Measurements from ENCODE around the gene LUC7L2. TPM values are rescaled to one million over a fixed set of nuclear protein-coding genes. Genes with fewer than 3 reads are reported as not detected.
"Not testable (repeated sequence)": the region's sequence is repeated elsewhere in the genome, so short reads cannot be mapped to it uniquely, and the experiment has no call there.

The LUC7L2 gene
- total RNA-seq, 1 experiment from 2014 or later, result 74.2 TPM

- POLR2A ChIA-PET, result no interaction called here
- CTCF ChIA-PET, result interaction anchor here (1.2 kb wide), 1 partner anchor 17 kb away, joined by 4 read pairs; no protein-coding TSS in a partner anchor
- H3K27ac Mint-ChIP-seq (ENCODE audit: unreplicated experiment), result no peak overlapping the region
- peaks cover 5% of the 10 kb centered on the region for H3K4me1 Mint-ChIP-seq (ENCODE audit: low read depth, unreplicated experiment)
- intact Hi-C loops (cut with micrococcal nuclease; ENCODE audit: unreplicated experiment), result no loop called here
- H3K9me3 Mint-ChIP-seq (ENCODE audit: unreplicated experiment), result no peaks in the 10 kb centered on the region
- no peaks in the 10 kb centered on the region for H3K9me3 ChIP-seq
- H3K4me1 ChIP-seq, result no peaks in the 10 kb centered on the region
- DNase-seq, result no peak
- H3K27me3 Mint-ChIP-seq (ENCODE audit: insufficient read depth, unreplicated experiment), result no peaks in the 10 kb centered on the region
- H3K36me3 Mint-ChIP-seq (ENCODE audit: insufficient read depth, unreplicated experiment), result no peaks in the 10 kb centered on the region
- BruUV-seq (replicated peaks), result no TSS peak
- no peaks in the 10 kb centered on the region for H3K36me3 ChIP-seq (ENCODE audit: control insufficient read depth, insufficient read depth, low read length)
- no peak overlapping the region for H3K4me3 ChIP-seq (ENCODE audit: low read depth, low read length)
- TF ChIP-seq, protein P1, sequence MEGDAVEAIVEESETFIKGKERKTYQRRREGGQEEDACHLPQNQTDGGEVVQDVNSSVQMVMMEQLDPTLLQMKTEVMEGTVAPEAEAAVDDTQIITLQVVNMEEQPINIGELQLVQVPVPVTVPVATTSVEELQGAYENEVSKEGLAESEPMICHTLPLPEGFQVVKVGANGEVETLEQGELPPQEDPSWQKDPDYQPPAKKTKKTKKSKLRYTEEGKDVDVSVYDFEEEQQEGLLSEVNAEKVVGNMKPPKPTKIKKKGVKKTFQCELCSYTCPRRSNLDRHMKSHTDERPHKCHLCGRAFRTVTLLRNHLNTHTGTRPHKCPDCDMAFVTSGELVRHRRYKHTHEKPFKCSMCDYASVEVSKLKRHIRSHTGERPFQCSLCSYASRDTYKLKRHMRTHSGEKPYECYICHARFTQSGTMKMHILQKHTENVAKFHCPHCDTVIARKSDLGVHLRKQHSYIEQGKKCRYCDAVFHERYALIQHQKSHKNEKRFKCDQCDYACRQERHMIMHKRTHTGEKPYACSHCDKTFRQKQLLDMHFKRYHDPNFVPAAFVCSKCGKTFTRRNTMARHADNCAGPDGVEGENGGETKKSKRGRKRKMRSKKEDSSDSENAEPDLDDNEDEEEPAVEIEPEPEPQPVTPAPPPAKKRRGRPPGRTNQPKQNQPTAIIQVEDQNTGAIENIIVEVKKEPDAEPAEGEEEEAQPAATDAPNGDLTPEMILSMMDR (IDR thresholded peaks at IDR 0.05; ENCODE audit: insufficient read depth in 1 of 2, low read depth in 1 of 2, low read length in 1 of 2, severe bottlenecking in 1 of 2, unreplicated experiment in 1 of 2), result no peak
- H3K4me3 Mint-ChIP-seq (ENCODE audit: unreplicated experiment), result no peak overlapping the region
- H3K27me3 ChIP-seq (replicated peaks; ENCODE audit: control insufficient read depth, insufficient read depth, low read length), result no peaks in the 10 kb centered on the region
Measured at GRCh38 chr7:139456511-139456910, 96.8 kb downstream of the LUC7L2 start.

DNA sequence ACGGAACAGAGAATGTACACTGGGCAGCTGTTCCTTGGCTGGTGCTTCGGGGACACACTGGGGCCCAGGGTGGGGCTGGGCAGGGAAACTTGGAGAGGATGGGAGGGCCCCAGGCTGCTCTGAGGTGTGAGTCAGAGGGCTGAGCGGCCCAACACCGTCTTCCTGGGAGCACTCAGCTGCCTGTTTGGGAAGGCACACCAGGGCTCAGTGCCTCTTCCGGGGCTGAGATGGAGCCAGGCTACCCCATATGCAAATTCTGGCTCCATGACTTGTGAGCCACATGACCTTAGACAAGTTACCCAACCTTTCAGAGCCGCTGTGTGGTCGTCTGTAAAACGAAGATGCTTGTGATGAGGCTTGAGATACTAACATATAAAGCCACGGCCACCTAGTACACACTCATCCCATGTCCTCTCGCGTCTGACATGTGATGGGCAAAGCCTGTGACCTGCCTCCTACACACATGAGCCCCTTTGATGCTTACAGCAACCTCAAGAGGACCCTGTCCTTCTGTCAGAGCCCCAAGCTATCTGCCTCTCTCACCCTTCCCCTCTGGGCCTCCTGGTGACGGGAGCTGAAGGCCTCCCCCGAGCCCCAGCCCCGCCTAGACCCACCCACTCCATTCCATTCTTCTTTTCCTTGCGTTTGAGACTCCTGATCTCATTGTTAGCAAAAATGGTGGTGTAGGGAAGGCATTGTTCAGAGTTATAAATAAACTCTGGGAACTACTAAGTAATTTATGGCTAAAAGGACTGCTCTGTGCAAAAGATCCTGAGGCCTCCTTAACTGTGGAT is 97.7 kb downstream of the LUC7L2 start:
- Histone ChIP-seq H3K4me1 (no peaks in the 10 kb centered on the region), H3K27me3 (replicated peaks; ENCODE audit: control insufficient read depth, insufficient read depth, low read length) (no peaks in the 10 kb centered on the region), H3K9me3 (no peaks in the 10 kb centered on the region), H3K36me3 (ENCODE audit: control insufficient read depth, insufficient read depth, low read length) (no peaks in the 10 kb centered on the region), H3K4me3 (ENCODE audit: low read depth, low read length) (no peak overlapping the region)
- no TSS peak for BruUV-seq (replicated peaks)
- ChIA-PET CTCF (interaction anchor here (1.2 kb wide), 1 partner anchor 16 kb away, joined by 4 read pairs; no protein-coding TSS in a partner anchor), POLR2A (no interaction called here)
- Mint-ChIP-seq H3K9me3 (ENCODE audit: unreplicated experiment) (no peaks in the 10 kb centered on the region), H3K4me1 (ENCODE audit: low read depth, unreplicated experiment) (peaks cover 5% of the 10 kb centered on the region), H3K27ac (ENCODE audit: unreplicated experiment) (no peak overlapping the region), H3K4me3 (ENCODE audit: unreplicated experiment) (no peak overlapping the region), H3K36me3 (ENCODE audit: insufficient read depth, unreplicated experiment) (no peaks in the 10 kb centered on the region), H3K27me3 (ENCODE audit: insufficient read depth, unreplicated experiment) (no peaks in the 10 kb centered on the region)
- DNase-seq, result no peak
- intact Hi-C loops (cut with micrococcal nuclease; ENCODE audit: unreplicated experiment), result no loop called here
- TF ChIP-seq, protein P1 (IDR thresholded peaks at IDR 0.05; ENCODE audit: insufficient read depth in 1 of 2, low read depth in 1 of 2, low read length in 1 of 2, severe bottlenecking in 1 of 2, unreplicated experiment in 1 of 2), result no peak

DNA sequence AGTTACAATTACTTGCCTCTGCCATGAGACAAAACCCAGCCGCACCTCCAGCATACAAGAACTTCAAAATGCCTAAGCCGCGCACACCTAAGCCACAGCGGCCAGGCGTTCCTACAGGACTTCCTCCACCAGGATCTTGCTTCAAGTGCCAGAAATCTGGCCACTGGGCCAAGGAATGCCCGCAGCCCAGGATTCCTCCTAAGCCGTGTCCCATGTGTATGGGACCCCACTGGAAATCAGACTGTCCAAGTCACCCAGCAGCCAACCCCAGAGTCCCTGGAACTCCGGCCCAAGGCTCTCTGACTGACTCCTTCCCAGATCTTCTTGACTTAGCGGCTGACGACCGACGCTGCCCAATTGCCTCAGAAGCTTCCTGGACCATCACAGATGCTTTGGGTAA is 103.7 kb downstream of the LUC7L2 start:
- H3K36me3 ChIP-seq (ENCODE audit: control insufficient read depth, insufficient read depth, low read length); H3K36me3 Mint-ChIP-seq (ENCODE audit: insufficient read depth, unreplicated experiment); CTCF ChIA-PET; H3K4me3 Mint-ChIP-seq (ENCODE audit: unreplicated experiment); BruUV-seq (replicated peaks); DNase-seq; H3K9me3 Mint-ChIP-seq (ENCODE audit: unreplicated experiment); intact Hi-C loops (cut with micrococcal nuclease; ENCODE audit: unreplicated experiment); H3K4me1 ChIP-seq; H3K4me1 Mint-ChIP-seq (ENCODE audit: low read depth, unreplicated experiment); H3K4me3 ChIP-seq (ENCODE audit: low read depth, low read length); H3K27me3 ChIP-seq (replicated peaks; ENCODE audit: control insufficient read depth, insufficient read depth, low read length); H3K9me3 ChIP-seq; H3K27me3 Mint-ChIP-seq (ENCODE audit: insufficient read depth, unreplicated experiment); POLR2A ChIA-PET; H3K27ac Mint-ChIP-seq (ENCODE audit: unreplicated experiment): not testable (repeated sequence)

DNA sequence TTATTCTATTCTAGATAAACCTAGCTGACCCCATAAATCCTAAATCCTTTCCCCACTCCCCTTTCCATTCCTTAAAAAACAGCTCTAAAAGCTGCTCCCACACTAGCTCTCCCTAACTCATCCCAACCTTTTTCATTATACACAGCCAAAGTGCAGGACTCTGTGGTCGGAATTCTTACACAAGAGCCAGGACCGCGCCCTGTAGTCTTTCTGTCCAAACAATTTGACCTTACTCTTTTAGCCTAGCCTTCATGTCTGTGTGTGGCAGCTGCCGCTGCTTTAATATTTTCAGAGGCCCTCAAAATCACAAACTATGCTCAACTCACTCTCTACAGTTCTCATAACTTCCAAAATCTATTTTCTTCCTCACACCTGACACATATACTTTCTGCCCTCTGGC is 104.8 kb downstream of the LUC7L2 start:
- CTCF ChIA-PET; BruUV-seq (replicated peaks); H3K27me3 Mint-ChIP-seq (ENCODE audit: insufficient read depth, unreplicated experiment); H3K4me1 Mint-ChIP-seq (ENCODE audit: low read depth, unreplicated experiment); H3K27ac Mint-ChIP-seq (ENCODE audit: unreplicated experiment); H3K9me3 Mint-ChIP-seq (ENCODE audit: unreplicated experiment); POLR2A ChIA-PET; intact Hi-C loops (cut with micrococcal nuclease; ENCODE audit: unreplicated experiment); H3K27me3 ChIP-seq (replicated peaks; ENCODE audit: control insufficient read depth, insufficient read depth, low read length); DNase-seq; H3K4me1 ChIP-seq; H3K9me3 ChIP-seq; H3K4me3 Mint-ChIP-seq (ENCODE audit: unreplicated experiment); H3K4me3 ChIP-seq (ENCODE audit: low read depth, low read length); H3K36me3 ChIP-seq (ENCODE audit: control insufficient read depth, insufficient read depth, low read length); H3K36me3 Mint-ChIP-seq (ENCODE audit: insufficient read depth, unreplicated experiment): not testable (repeated sequence)

DNA sequence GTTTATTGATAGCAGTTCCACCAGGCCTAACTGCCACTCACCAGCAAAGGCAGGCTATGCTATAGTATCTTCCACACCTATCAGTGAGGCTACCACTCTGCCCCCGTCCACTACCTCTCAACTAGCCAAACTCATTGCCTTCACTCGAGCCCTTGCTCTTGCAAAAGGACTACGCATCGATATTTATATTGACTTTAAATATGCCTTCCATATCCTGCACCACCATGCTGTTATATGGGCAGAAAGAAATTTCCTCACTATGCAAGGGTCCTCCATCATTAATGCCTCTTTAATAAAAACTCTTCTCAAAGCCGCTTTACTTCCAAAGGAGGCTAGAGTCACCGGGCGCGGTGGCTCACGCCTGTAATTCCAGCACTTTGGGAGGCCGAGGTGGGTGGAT is 105.4 kb downstream of the LUC7L2 start:
- H3K4me1 ChIP-seq; H3K27me3 Mint-ChIP-seq (ENCODE audit: insufficient read depth, unreplicated experiment); H3K36me3 ChIP-seq (ENCODE audit: control insufficient read depth, insufficient read depth, low read length); H3K27me3 ChIP-seq (replicated peaks; ENCODE audit: control insufficient read depth, insufficient read depth, low read length); H3K4me3 ChIP-seq (ENCODE audit: low read depth, low read length); POLR2A ChIA-PET; intact Hi-C loops (cut with micrococcal nuclease; ENCODE audit: unreplicated experiment); DNase-seq; H3K4me3 Mint-ChIP-seq (ENCODE audit: unreplicated experiment); CTCF ChIA-PET; H3K9me3 ChIP-seq; H3K4me1 Mint-ChIP-seq (ENCODE audit: low read depth, unreplicated experiment); H3K9me3 Mint-ChIP-seq (ENCODE audit: unreplicated experiment); H3K27ac Mint-ChIP-seq (ENCODE audit: unreplicated experiment); BruUV-seq (replicated peaks); H3K36me3 Mint-ChIP-seq (ENCODE audit: insufficient read depth, unreplicated experiment): not testable (repeated sequence)

DNA sequence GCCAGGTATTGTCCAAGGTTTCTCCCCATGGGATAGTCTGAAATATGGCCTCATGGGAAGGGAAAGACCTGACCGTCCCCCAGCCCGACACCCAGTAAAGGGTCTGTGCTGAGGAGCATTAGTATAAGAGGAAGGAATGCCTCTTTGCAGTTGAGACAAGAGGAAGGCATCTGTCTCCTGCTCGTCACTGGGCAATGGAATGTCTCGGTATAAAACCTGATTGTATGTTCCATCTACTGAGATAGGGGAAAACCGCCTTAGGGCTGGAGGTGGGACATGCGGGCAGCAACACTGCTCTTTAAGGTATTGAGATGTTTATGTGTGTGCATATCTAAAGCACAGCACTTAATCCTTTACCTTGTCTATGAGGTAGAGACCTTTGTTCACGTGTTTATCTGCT is 108.0 kb downstream of the LUC7L2 start:
- BruUV-seq (replicated peaks); H3K36me3 Mint-ChIP-seq (ENCODE audit: insufficient read depth, unreplicated experiment); CTCF ChIA-PET; H3K27me3 ChIP-seq (replicated peaks; ENCODE audit: control insufficient read depth, insufficient read depth, low read length); H3K4me3 ChIP-seq (ENCODE audit: low read depth, low read length); H3K4me1 ChIP-seq; H3K9me3 Mint-ChIP-seq (ENCODE audit: unreplicated experiment); POLR2A ChIA-PET; H3K36me3 ChIP-seq (ENCODE audit: control insufficient read depth, insufficient read depth, low read length); H3K27me3 Mint-ChIP-seq (ENCODE audit: insufficient read depth, unreplicated experiment); DNase-seq; intact Hi-C loops (cut with micrococcal nuclease; ENCODE audit: unreplicated experiment); H3K4me3 Mint-ChIP-seq (ENCODE audit: unreplicated experiment); H3K9me3 ChIP-seq; H3K27ac Mint-ChIP-seq (ENCODE audit: unreplicated experiment): not testable (repeated sequence)
- H3K4me1 Mint-ChIP-seq (ENCODE audit: low read depth, unreplicated experiment), result peaks cover 19% of the 10 kb centered on the region

Data from Caco-2 (cell line).